GM06990 (cell line): ENCODE results near the gene FCER2.

Source experiments
- DNase-seq: peaks from one replicate; pipeline ENCODE4 v3.0.0-alpha.2; 2011; ENCODE audit not compliant: insufficient read length; ENCODE audit errors: extremely low read depth
- H3K27me3 ChIP-seq: replicated peaks from 2 replicates; pipeline ENCODE4 v1.6.0; 2011; ENCODE audit warnings: low read length; ENCODE audit not compliant: control insufficient read depth, insufficient read depth
- H3K36me3 ChIP-seq: 2 replicates; pipeline ENCODE4 v1.5.1; 2011; ENCODE audit warnings: low read length; ENCODE audit not compliant: control insufficient read depth, insufficient read depth
- H3K4me3 ChIP-seq: replicated peaks from 2 replicates; pipeline ENCODE4 v1.5.1; 2011; ENCODE audit warnings: low read depth, mild to moderate bottlenecking, control low read depth, low read length
- TF ChIP-seq, protein P1 (sequence below): IDR thresholded peaks from 2 replicates; pipeline ENCODE4 v1.5.1; 2011; ENCODE audit warnings: low read length, control low read depth, mild to moderate bottlenecking, inconsistent platforms; ENCODE audit not compliant: insufficient read depth, poor library complexity, severe bottlenecking

The FCER2 gene

DNA sequence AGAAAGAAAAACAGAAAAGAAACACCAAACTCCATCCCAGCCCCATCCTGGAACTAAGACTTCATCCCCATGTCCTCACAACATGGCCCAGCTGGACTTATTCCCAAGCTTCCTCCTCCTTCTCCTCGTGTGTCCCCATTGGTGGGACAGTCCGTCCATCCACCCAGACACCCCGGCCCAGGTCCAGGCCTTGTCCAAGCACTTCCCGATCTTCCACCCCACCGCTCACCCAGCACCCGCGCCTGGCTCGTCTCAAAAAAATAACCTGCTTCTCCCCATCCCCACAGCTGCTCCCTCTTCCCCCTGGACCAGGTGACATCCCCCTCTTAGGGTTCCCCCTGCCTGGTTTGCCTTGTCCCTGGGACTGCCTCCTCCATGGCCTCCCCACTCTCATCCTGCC is 1.4 kb upstream of the FCER2 start:
- H3K36me3 ChIP-seq: peaks cover 7% of the 10 kb centered on the region
- H3K4me3 ChIP-seq: no peak overlapping the region
- DNase-seq: no peak
- H3K27me3 ChIP-seq: no peaks in the 10 kb centered on the region
- TF ChIP-seq, protein P1, sequence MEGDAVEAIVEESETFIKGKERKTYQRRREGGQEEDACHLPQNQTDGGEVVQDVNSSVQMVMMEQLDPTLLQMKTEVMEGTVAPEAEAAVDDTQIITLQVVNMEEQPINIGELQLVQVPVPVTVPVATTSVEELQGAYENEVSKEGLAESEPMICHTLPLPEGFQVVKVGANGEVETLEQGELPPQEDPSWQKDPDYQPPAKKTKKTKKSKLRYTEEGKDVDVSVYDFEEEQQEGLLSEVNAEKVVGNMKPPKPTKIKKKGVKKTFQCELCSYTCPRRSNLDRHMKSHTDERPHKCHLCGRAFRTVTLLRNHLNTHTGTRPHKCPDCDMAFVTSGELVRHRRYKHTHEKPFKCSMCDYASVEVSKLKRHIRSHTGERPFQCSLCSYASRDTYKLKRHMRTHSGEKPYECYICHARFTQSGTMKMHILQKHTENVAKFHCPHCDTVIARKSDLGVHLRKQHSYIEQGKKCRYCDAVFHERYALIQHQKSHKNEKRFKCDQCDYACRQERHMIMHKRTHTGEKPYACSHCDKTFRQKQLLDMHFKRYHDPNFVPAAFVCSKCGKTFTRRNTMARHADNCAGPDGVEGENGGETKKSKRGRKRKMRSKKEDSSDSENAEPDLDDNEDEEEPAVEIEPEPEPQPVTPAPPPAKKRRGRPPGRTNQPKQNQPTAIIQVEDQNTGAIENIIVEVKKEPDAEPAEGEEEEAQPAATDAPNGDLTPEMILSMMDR: no peak

DNA sequence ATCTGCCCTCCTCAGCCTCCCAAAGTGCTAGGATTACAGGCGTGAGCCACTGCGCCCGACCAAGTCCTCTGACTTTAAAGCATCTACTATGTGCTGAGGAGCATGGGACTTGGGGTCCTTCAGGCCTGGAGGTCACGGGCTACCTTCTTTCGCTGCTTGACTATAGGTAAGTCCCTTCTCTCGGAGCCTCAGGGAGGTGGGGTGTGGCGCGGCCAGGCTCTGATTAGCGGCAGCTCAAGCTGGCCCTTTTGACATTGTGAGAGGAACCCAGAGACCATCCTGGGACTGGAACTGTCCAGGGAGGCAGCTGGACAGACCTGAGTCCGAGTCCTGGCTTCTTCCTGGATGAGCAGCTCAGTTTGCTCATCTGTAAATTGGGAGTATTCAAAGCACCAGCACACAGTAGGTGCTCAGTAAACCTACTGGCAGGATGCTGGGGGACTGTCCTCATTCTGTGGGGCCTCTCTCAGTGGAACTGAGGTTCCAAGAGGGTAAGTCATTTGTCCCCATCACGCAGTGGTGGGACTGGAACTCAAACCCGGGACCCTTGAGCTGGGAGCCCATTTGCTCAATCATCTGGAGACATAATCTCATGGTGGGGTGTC is 780 bp downstream of the FCER2 start:
- DNase-seq: peak; percentile 68
- TF ChIP-seq, protein P1: no peak
- H3K4me3 ChIP-seq: peak overlapping the region; percentile 81
- peaks cover 24% of the 10 kb centered on the region for H3K36me3 ChIP-seq
- H3K27me3 ChIP-seq: no peaks in the 10 kb centered on the region

DNA sequence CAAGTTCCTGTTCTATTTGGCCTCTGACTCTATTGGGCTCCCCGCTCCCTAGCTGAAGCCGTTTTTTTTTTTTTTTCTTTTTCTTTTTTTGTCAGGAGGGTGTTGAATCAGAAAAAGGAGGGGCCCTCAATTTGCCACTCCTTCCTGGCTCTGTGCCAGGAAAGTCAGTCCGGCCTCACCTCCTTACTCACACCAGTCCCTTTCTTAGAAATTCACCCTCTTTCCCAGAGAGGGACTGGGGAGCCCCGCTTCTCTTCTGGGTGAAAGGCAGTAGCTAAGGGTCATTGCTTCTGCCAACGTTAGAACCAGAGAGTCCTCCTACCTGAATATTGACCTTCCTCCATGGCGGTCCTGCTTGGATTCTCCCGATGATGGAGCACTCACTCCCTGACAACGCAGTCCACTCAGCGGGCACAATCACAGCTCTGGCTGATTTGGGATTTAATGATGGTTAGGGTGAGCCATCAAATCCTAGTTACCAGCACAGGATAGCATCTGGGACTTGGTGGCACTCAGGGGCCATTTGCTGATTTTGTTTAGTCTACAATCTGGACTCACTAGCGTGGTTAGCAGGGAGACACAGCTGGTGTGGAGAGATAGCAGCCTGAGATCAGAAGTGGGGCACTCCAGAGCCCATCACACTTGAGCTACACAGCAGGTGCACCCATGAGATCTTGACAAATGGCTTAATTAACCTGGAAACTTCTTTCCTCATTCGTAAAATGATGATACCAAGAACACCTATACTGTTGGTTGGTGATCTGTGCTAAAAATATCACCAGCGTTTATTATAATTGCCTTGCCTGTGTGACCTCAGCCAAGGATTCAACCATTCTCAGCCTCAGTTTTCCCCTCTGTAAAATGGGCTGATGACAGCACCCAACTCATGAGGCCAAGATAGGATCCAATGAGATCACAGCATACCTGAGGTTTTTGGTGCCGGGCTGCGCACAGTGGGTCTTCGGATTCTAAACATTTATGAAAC is 2.2 kb downstream of the FCER2 start:
- Histone ChIP-seq H3K4me3 (peak overlapping the region; percentile 81), H3K27me3 (no peaks in the 10 kb centered on the region), H3K36me3 (peaks cover 35% of the 10 kb centered on the region)
- DNase-seq: peak; percentile 66
- TF ChIP-seq, protein P1: no peak

DNA sequence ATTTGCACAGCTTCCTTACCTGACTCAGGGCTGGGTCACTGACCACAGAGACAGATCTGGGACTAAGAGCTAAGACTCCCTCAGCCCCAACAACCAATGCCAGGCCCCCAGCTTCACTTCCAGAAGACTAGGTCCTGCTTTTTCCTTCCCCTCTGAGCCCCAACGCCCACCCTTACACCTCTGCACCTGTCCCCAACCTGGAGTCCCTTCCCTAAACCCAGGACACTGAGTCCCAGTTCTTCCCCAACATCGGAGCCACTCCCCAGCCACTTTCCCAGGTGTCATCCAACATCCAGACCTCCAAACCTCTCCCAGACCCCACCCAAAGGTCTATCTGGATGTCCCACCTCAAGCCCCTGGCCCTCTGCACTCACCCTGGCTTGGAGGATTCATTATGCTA is 2.9 kb downstream of the FCER2 start:
- TF ChIP-seq, protein P1: no peak
- Histone ChIP-seq H3K27me3 (no peaks in the 10 kb centered on the region), H3K4me3 (peak overlapping the region; percentile 81), H3K36me3 (peaks cover 41% of the 10 kb centered on the region)
- DNase-seq: no peak

DNA sequence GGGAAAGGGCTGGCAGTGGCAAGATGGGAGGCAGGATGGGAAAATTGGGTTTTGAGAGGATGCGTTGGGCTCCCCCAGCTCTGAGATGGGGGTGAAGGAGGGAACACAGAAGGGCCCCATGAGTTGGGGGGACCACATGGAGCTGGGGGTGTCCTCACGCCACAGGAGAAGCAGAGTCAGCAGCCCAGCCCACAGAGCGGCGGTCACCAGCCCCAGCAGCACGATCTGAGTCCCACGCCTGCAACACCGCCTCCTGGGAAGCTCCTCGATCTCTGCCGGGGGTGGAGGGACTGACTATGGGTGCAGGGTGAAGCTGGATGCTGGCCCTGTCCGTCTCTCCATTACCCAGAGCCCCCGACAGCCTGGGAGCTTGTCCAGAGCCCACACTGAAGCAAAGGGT is 3.3 kb downstream of the FCER2 start:
- TF ChIP-seq, protein P1: no peak
- Histone ChIP-seq H3K36me3 (peaks cover 42% of the 10 kb centered on the region), H3K4me3 (peak overlapping the region; percentile 81), H3K27me3 (no peaks in the 10 kb centered on the region)
- DNase-seq: no peak
